HCT116 (cell line): Measurements from ENCODE around the gene MED27. TPM values are rescaled to one million over a fixed set of nuclear protein-coding genes. Genes with fewer than 3 reads are reported as not detected.

ENCODE experiments used
- ATAC-seq: fragments of 200-7000 bp; cut with Tn5 transposase; 2 replicates; pipeline ENCODE4 v1.9.1; 2020; ENCODE audit warnings: mild to moderate bottlenecking, moderate library complexity
- BruUV-seq: library from RNA; stranded (reverse); fragments of 400-500 nt; replicated peaks from 2 replicates; lab custom pipeline; 2021; lab: Mats Ljungman, UMichigan
- CTCF ChIA-PET: fragments of 300-600 bp; sonication (Branson Sonifier 250); formaldehyde crosslinking; loops from one replicate; lab custom pipeline; 2021; ENCODE audit warnings: antibody characterized with exemption; lab: Charles Lee
- POLR2A ChIA-PET: fragments of 300-600, 350-600 bp; sonication (Branson Sonifier 250); formaldehyde crosslinking; loops from one replicate; lab custom pipeline; 2021; ENCODE audit warnings: antibody characterized with exemption; lab: Charles Lee
- RAD21 ChIA-PET, 2 experiments: fragments of 300-600 bp; sonication (Branson Sonifier 250); formaldehyde crosslinking; loops; one replicate each; lab custom pipeline; 2023; ENCODE audit warnings: low total read pairs in 2 of 2; ENCODE audit not compliant: uncharacterized antibody in 2 of 2, unreplicated experiment in 2 of 2, low non-redundant PET in 1 of 2; lab: Charles Lee
- DNase-seq: peaks from one replicate; pipeline ENCODE4 v3.0.0-alpha.2; 2010; ENCODE audit warnings: low read depth, low spot score
- H2AFZ ChIP-seq: fragments of 200-600 bp; shearing (Covaris generic), sonication (generic); 2 replicates; pipeline ENCODE4 v1.6.1; 2017; ENCODE audit warnings: low read depth, mixed run types, mixed read lengths, antibody characterized with exemption, low read length; ENCODE audit not compliant: poor library complexity, severe bottlenecking
- H3K27ac ChIP-seq: 2 replicates; pipeline ENCODE4 v1.5.1; 2012; ENCODE audit warnings: low read depth, low read length
- H3K27me3 ChIP-seq: fragments of 200-600 bp; sonication (generic); 2 replicates; pipeline ENCODE4 v1.6.1; 2016; ENCODE audit warnings: mixed run types, low read length, mixed read lengths; ENCODE audit not compliant: insufficient read depth
- H3K36me3 ChIP-seq, 2 experiments: fragments of 200-500 bp in 1 of 2; fragments of 200-600 bp in 1 of 2; sonication (Bioruptor generic) in 1 of 2; sonication (generic) in 1 of 2; 2 replicates each; pipeline versions ENCODE4 v1.5.1 to v1.6.1; 2014 to 2016; ENCODE audit warnings: low read length in 2 of 2, inconsistent platforms in 1 of 2, mixed read lengths in 1 of 2, mixed run types in 1 of 2; ENCODE audit not compliant: insufficient read depth in 2 of 2, control insufficient read depth in 1 of 2
- H3K4me1 ChIP-seq, 2 experiments: fragments of 200-600 bp in 1 of 2; sonication (generic) in 1 of 2; 2 replicates each; pipeline versions ENCODE4 v1.5.1 to v1.6.1; 2012 to 2017; ENCODE audit warnings: low read length in 2 of 2, inconsistent platforms in 1 of 2, mild to moderate bottlenecking in 1 of 2, mixed read lengths in 1 of 2, mixed run types in 1 of 2, moderate library complexity in 1 of 2; ENCODE audit not compliant: insufficient read depth in 2 of 2, control insufficient read depth in 1 of 2
- H3K4me2 ChIP-seq: fragments of 200-600 bp; sonication (generic); 2 replicates; pipeline ENCODE4 v1.6.1; 2017; ENCODE audit warnings: mixed run types, low read length, mixed read lengths
- H3K4me3 ChIP-seq, 2 experiments: fragments of 200-600 bp in 1 of 2; sonication (generic) in 1 of 2; replicated peaks in 1 of 2; 2 replicates each; pipeline ENCODE4 v1.5.1; 2011 to 2016; ENCODE audit warnings: low read length in 2 of 2, control low read depth in 1 of 2, low read depth in 1 of 2, mild to moderate bottlenecking in 1 of 2, mixed read lengths in 1 of 2, mixed run types in 1 of 2
- H3K79me2 ChIP-seq: fragments of 200-600 bp; sonication (generic); 2 replicates; pipeline ENCODE4 v1.6.1; 2017; ENCODE audit warnings: mild to moderate bottlenecking, mixed run types, low read length, moderate library complexity, mixed read lengths; ENCODE audit not compliant: insufficient read depth
- H3K9ac ChIP-seq: fragments of 200-600 bp; sonication (generic); 2 replicates; pipeline ENCODE4 v1.6.1; 2016; ENCODE audit warnings: low read length, mixed read lengths
- H3K9me2 ChIP-seq: fragments of 200-600 bp; sonication (generic), shearing (Covaris generic); 2 replicates; pipeline ENCODE4 v1.6.1; 2017; ENCODE audit warnings: mixed run types, mild to moderate bottlenecking, moderate library complexity; ENCODE audit not compliant: insufficient read depth
- H3K9me3 ChIP-seq, 2 experiments: fragments of 200-500 bp in 1 of 2; fragments of 200-600 bp in 1 of 2; sonication (Bioruptor generic) in 1 of 2; sonication (generic) in 1 of 2; 2 replicates each; pipeline ENCODE4 v1.6.1; 2014 to 2017; ENCODE audit warnings: low read length in 2 of 2, mixed read lengths in 2 of 2, inconsistent platforms in 1 of 2, low read depth in 1 of 2, mild to moderate bottlenecking in 1 of 2, mixed run types in 1 of 2, moderate library complexity in 1 of 2; ENCODE audit not compliant: control insufficient read depth in 1 of 2, insufficient read depth in 1 of 2
- H4K20me1 ChIP-seq: fragments of 200-600 bp; sonication (generic), shearing (Covaris generic); 2 replicates; pipeline ENCODE4 v1.6.1; 2017; ENCODE audit warnings: mixed run types, mild to moderate bottlenecking, moderate library complexity; ENCODE audit not compliant: insufficient read depth
- ATF3 ChIP-seq: IDR thresholded peaks from 2 replicates; pipeline ENCODE4 v1.6.1; 2012
- CBX3 ChIP-seq: IDR thresholded peaks from 2 replicates; pipeline ENCODE4 v1.6.1; 2012; ENCODE audit warnings: low read depth
- CEBPB ChIP-seq: IDR thresholded peaks from 2 replicates; pipeline ENCODE4 v1.6.1; 2012; ENCODE audit warnings: low read depth
- EZH2 ChIP-seq: fragments of 200-600 bp; sonication (generic); IDR thresholded peaks from 2 replicates; pipeline ENCODE4 v1.6.1; 2017; ENCODE audit warnings: antibody characterized with exemption, mixed run types
- EZH2phosphoT487 ChIP-seq: fragments of 200-600 bp; IDR thresholded peaks from 2 replicates; pipeline ENCODE4 v1.6.1; 2018; ENCODE audit warnings: antibody characterized with exemption, borderline replicate concordance
- FOSL1 ChIP-seq: IDR thresholded peaks from 2 replicates; pipeline ENCODE4 v1.6.1; 2012; ENCODE audit warnings: low read depth
- JUND ChIP-seq: IDR thresholded peaks from 2 replicates; pipeline ENCODE4 v1.6.1; 2012
- POLR2A ChIP-seq: IDR thresholded peaks from 2 replicates; pipeline ENCODE4 v1.7.0; 2011; ENCODE audit warnings: borderline replicate concordance; ENCODE audit not compliant: insufficient read depth, insufficient read length; ENCODE audit errors: extremely low read depth
- POLR2AphosphoS5 ChIP-seq: IDR thresholded peaks from 2 replicates; pipeline ENCODE4 v1.6.1; 2011; ENCODE audit warnings: mild to moderate bottlenecking, low read depth, low read length, moderate library complexity
- REST ChIP-seq: IDR thresholded peaks from 2 replicates; pipeline ENCODE4 v1.6.1; 2012; ENCODE audit warnings: low read depth
- SIN3A ChIP-seq: IDR thresholded peaks from 2 replicates; pipeline ENCODE4 v1.6.1; 2012; ENCODE audit warnings: low read depth
- SP1 ChIP-seq: IDR thresholded peaks from 2 replicates; pipeline ENCODE4 v1.6.1; 2012; ENCODE audit warnings: low read depth
- SRF ChIP-seq: IDR thresholded peaks from 2 replicates; pipeline ENCODE4 v1.6.1; 2012; ENCODE audit warnings: low read depth
- TCF7L2 ChIP-seq: IDR thresholded peaks from 2 replicates; pipeline ENCODE4 v1.7.0; 2011; ENCODE audit warnings: borderline replicate concordance, inconsistent platforms; ENCODE audit not compliant: insufficient read depth, insufficient read length; ENCODE audit errors: extremely low read depth
- YY1 ChIP-seq: IDR thresholded peaks from 2 replicates; pipeline ENCODE4 v1.6.1; 2011; ENCODE audit warnings: low read length, low read depth, moderate library complexity, mild to moderate bottlenecking; ENCODE audit not compliant: insufficient replicate concordance; ENCODE audit errors: extremely low read depth
- ZFX ChIP-seq: fragments of 450-650 bp; IDR thresholded peaks from 2 replicates; pipeline ENCODE4 v1.6.1; 2017
- ZNF274 ChIP-seq: fragments of 200-500 bp; sonication (Bioruptor generic); IDR thresholded peaks from 2 replicates; pipeline ENCODE4 v1.6.1; 2014; ENCODE audit warnings: mild to moderate bottlenecking, low read depth, low read length, inconsistent platforms
- intact Hi-C: fragments of 100-400 bp; cut with micrococcal nuclease; formaldehyde crosslinking; loops from 2 replicates; pipeline ENCODE4 v1.10.0; 2022
- total RNA-seq: library from RNA; stranded (reverse); gene quantifications from one replicate; pipeline ENCODE4 v1.2.1, GENCODE V29; 2021; ENCODE audit not compliant: unreplicated experiment

MED27 gene
- total RNA-seq, 1 experiment from 2014 or later, result 26.9 TPM

GRCh38 chr9:132014218-132014805, 65.4 kb downstream of the MED27 start (continued):
- no peak for TF ChIP-seq ZNF274
- no peak for TF ChIP-seq POLR2A
- no peak for TF ChIP-seq JUND
- TF ChIP-seq YY1, result no peak
- TF ChIP-seq FOSL1, result no peak

GRCh38 chr9:132012704-132013357, 66.8 kb downstream of the MED27 start:
- H3K36me3 ChIP-seq, result no peaks in the 10 kb centered on the region
- no peak overlapping the region for H3K27ac ChIP-seq
- RAD21 ChIA-PET, result no interaction called here
- H2AFZ ChIP-seq, result no peak overlapping the region
- ATAC-seq (no peak), DNase-seq (no peak)
- H4K20me1 ChIP-seq, result no peaks in the 10 kb centered on the region; the same call in 1 of the 2 replicates
- H3K9me3 ChIP-seq, result no peaks in the 10 kb centered on the region
- H3K4me2 ChIP-seq, result no peak overlapping the region
- peaks cover 11% of the 10 kb centered on the region; the same call in 1 of the 2 replicates for H3K79me2 ChIP-seq
- intact Hi-C loops, result no loop called here
- POLR2A ChIA-PET, result no interaction called here
- H3K4me3 ChIP-seq, result no peak overlapping the region
- H3K9me2 ChIP-seq, result no peaks in the 10 kb centered on the region
- H3K9ac ChIP-seq, result no peak overlapping the region
- H3K27me3 ChIP-seq, result no peaks in the 10 kb centered on the region
- BruUV-seq, result no TSS peak
- CTCF ChIA-PET, result no interaction called here
- H3K4me1 ChIP-seq, result peaks cover 18% of the 10 kb centered on the region in 2 experiments
- no peak for TF ChIP-seq TCF7L2
- TF ChIP-seq SRF, result no peak
- TF ChIP-seq POLR2AphosphoS5, result no peak
- no peak for TF ChIP-seq CEBPB
- TF ChIP-seq JUND, result no peak
- no peak for TF ChIP-seq ZFX
- TF ChIP-seq CBX3, result no peak
- no peak for TF ChIP-seq ATF3
- TF ChIP-seq POLR2A, result no peak
- no peak for TF ChIP-seq SIN3A
- TF ChIP-seq SP1, result no peak
- TF ChIP-seq REST, result no peak
- TF ChIP-seq EZH2phosphoT487, result no peak
- TF ChIP-seq EZH2, result no peak
